ENCODE measurements around the gene SEL1L2.

The SEL1L2 gene

DNA sequence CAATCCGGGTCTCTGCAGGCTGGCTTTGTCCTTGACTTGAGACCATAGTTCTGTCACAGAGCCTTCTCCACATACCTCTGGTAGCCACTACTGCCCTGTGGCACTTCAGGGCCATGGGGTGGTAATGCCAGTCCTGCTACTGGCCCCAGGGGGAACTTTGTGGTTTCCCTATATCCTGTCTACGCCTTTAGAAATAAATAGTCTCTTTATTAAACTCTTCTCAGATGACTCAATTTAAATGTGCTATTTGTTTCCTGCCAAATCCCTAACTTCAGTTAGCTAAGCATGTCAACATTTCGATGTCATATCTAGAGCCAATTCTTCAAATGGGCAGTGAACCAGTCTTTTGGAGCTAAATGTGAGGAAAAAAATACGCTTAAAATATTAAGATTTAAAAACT is 60.1 kb downstream of the SEL1L2 start:
- DNase-seq = no peak

DNA sequence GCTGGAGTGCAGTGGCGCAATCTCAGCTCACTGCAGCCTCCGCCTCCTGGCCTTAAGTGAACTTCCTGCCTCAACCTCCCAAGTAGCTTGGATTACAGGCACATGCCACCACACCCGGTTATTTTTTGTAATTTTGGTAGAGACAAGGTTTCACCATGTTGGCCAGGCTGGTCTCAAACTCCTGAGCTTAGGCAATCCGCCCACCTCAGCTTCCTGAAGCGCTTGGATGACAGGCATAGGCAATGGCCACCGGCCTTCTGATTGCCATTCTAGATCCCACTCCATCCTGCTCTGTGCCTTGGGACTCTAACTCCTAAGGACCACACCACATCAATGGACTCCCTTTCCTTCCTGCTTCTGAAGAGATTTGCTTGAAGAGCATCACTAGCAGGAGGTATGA is 60.6 kb downstream of the SEL1L2 start:
- no peak for DNase-seq

GRCh38 chr20:13928901-13929300 is 61.5 kb downstream of the SEL1L2 start:
- no peak for DNase-seq

DNA sequence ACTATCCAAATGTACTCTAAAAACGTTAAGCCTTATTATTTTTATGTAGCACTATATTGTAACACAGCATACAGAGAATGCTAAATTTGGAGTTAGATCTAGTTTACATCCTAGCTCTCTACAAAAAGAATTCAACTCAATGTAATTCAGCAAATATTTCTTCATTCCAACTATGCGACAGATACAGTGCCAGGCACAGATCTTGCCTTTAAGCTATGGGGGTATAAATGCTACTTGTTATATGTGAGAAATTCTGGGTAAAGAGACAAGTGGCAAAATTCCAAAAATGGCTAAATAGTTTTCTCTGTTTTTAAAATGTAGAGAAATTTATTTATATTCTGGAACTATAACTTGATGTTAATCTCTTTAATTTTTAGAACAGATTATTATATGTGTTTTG is 63.2 kb downstream of the SEL1L2 start:
- DNase-seq = no peak

DNA sequence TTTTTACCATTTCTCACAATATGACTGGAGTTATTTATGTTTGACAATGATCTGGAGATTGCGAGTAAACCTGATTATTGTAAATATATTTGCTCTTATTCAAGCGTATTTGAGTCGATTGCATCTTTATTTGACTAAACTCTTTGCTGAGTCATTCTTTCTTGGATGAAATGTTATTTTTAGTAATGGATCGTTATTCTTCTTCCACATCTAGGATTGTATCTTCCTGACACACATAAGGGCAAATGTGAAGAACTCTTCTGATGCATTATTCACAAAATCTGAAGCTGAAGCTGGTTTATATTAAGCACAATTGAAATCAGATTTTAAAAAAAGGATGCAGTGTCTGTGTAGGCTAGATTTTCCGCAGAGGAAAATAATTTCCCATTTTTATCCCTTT is 68.2 kb downstream of the SEL1L2 start:
- no peak for DNase-seq

DNA sequence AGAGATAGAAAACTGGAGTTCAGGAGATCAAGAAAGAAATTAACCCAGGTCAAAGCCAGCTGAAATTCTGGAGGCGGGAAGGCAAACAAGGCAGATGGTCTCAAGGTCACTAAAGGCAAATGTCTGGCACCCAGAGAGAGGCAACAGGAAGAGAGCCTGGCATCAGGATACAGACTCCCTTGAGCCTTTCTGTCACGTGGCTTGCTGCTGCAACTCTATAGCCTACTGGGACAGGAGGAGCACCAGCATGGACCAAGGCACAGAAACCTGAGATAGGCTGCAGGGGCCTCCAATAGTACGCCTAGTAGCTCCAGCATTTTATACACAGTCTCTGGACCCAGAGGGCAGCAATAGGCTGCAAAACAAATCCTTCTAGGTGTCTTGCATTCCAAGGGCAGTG is 75.1 kb downstream of the SEL1L2 start:
- no peak for DNase-seq

GRCh38 chr20:13913572-13913971 is 76.8 kb downstream of the SEL1L2 start:
- DNase-seq = no peak

DNA sequence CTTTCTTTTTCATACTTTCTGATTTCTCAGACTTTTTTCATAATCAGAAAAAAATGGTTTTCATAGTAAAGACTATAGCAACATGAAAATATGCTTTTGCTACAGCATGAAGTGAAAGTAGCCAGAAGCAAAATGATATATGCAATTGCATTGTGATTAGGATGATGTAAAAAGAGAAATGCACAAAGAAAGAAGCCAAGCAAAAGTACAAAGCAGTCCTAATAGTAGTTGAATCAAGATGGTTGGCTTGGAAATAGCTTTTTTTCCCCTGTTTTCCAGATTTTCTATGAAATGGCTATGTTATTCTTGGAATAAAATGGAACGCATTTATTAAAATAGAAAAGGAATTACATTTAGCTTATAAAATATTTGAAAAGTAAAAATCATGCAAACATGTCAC is 77.3 kb downstream of the SEL1L2 start:
- DNase-seq = no peak

- DNase-seq = no peak
Measured at GRCh38 chr20:13910492-13910891, 79.9 kb downstream of the SEL1L2 start.

- peak in 13 of 56 donors; percentile 3 to 32 (median 16) for DNase-seq
Measured at GRCh38 chr20:13909067-13909466, 81.3 kb downstream of the SEL1L2 start.

GRCh38 chr20:13904766-13905165 is 85.6 kb downstream of the SEL1L2 start:
- DNase-seq = no peak

DNA sequence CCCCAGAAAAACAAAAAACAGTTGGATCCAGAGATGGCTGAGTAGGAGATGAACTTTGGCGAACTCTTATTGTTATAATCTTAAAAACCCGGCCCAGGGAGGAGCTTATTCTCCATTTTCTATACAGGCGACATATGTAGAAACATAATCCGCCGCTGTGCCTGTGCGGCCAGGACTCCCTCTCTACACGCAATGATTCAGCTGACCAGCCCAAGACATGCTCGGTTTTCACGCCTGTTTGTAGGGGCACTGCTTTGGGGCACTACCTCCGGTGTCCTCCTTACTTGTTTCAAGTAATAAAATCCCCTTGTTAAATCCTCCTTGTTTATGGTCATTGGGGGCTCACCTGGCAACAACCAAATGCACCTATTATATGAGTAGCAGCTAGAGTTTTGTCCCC is 89.9 kb downstream of the SEL1L2 start:
- DNase-seq = no peak

DNA sequence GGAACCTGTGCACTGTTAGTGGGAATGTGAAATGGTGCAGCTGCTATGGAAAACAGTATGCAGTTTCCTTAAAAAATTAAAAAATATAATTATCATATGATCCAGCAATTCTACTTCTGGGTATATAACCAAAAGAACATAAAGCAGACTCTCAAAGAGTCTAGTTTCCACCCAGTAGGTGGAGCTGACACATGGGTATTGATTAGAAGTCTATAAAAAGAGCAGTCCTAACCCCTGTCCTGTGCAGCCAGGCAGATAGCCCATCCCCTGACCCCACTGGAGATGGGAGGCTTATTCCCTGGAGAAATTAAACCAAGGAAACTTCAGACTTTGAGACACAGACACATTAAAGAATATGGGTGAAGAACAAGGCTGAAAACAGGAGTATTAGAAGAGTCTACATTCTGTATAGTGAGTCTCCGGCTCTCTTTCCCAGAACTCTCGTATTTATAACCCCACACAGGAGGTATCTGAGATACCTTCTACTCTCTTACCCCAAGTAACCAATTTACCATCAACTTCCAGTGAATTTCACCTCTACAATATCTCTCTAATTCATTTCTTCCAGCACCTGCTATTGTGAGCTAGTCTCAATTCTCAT is 92.3 kb downstream of the SEL1L2 start:
- no peak for DNase-seq

- DNase-seq = no peak
Measured at GRCh38 chr20:13891575-13891974, 98.8 kb downstream of the SEL1L2 start.

DNA sequence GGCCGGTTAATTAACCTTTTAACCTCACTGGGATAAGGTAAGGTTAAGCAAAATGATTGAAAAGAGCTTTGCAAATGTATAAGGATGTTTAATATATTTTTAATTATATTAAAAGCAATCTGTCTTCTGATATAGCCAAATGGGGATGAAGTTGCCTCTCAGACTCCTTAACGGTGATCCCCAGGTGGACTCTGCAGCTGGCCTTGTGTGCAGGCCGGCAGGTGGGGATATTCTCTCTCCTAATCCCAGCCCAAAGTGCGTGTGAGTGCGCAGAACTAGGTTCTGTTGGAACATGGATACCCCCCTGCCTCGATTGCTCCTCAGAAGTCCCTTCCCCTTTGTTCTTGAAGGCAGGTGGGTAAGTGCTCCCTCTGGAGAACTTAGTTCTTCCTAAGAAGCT is 105.6 kb downstream of the SEL1L2 start:
- no peak for DNase-seq

DNA sequence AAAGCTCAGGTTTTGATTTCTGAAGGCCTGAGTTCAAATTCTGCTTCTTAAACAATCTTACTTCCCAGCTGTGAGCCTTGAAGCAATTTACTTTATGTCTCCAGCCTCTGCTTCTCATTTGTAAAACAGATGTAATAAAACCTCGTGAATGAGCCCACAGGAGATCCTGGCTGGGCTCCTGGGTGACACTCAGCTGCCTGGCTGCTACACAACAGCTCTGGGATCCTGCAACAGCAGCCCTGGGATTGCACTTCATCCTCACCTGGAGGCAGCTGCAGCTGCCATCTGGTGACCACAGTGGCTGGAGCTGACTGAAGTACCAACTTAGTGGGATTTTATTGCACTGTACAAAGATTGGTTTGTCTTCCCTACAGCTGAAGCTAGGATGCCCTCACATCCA is 107.0 kb downstream of the SEL1L2 start:
- DNase-seq = peak in 2 of 56 donors; percentile 28 to 30

DNA sequence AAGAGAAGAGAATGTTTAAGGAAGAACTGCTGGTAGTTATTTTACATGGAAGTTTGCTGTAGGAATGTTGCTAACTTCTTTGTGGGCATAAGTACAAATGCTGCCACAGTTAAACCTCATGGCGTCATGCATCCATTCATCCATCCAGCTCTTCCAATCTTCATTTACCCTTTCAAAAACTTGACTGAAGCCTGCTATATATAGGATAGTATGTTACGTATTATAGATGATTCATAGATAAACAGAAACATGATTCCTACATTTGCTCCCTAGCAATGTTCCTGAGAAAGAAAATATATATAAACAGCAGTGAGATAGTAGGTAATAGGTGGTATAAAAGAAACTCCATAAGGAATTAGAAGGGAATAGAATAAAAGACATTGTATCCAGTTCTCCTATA is 111.8 kb downstream of the SEL1L2 start:
- DNase-seq = no peak

DNA sequence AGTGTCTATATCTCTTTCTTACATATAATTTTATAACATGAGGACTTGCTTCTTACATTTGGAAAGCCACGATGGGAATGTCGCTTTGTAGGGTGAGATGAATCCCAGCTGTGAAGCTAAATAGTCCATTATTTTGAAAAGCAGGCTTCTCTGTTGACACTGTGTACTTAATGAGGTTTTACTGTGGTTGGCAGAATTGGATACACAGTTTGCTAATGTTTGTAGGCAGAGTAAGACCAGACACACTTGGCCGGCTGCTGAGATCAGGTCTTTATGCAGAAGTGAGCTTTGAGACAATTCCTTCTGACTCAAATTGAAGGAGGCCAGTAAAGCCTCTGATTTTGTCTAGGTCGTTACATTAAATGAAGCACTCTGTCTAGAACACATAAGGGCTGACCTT is 112.6 kb downstream of the SEL1L2 start:
- no peak for DNase-seq

GRCh38 chr20:13875265-13875811 is 115.1 kb downstream of the SEL1L2 start:
- DNase-seq = no peak

DNA sequence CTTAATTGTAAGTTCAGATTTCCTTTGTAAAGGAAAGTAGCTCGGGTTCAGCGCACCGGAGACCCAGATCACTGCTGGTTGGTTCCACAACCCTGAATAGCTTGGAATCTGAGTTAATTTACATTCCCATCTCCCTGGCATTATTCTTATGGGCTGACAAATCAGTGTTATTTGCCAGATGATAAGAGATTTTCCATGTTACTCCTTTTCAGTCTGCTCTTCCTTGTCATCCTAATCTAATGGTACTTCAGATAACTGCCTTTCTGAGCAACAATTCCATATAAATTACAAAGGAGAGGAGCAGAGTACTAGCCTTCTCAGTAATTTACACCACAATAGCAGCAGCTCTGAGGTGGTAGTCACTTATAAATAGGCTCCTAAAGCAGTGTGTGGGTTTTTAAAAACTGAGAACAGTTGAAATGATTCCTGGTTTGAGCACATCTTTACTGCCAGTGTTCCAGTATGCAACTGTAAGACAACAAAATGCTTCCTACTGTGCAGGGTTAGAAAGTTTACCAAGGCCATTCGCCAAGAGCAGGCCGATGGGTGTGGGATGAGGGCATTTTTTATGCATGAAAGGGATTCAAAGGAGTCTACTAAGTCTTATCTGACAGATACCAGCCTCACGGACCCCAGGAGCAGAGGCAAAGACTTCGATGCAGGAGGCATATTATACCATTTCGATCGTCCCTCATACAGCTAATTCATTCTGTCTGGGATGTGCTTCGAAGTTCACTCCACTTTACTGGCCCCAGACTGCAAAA is 115.8 kb downstream of the SEL1L2 start:
- DNase-seq = no peak

- no peak for DNase-seq
Measured at GRCh38 chr20:13873831-13874230, 116.6 kb downstream of the SEL1L2 start.

GRCh38 chr20:13870170-13870748 is 120.2 kb downstream of the SEL1L2 start:
- DNase-seq = no peak

GRCh38 chr20:13868331-13868730 is 122.1 kb downstream of the SEL1L2 start:
- DNase-seq = peak in 3 of 56 donors; percentile 9 to 21 (median 10)

Data from amygdala (tissue), 56 donors.